ENCODE measurements around the gene FBP2.
"Not testable (repeated sequence)": the region's sequence is repeated elsewhere in the genome, so short reads cannot be mapped to it uniquely, and the experiment has no call there.

Gene FBP2

GRCh38 chr9:94603259-94604160, 9.9 kb upstream of the FBP2 start:
- DNase-seq = peak; percentile 64

- no peak for DNase-seq
Measured at GRCh38 chr9:94602666-94603065, 9.0 kb upstream of the FBP2 start.

- no peak for DNase-seq
Measured at GRCh38 chr9:94600715-94601114, 7.1 kb upstream of the FBP2 start.

GRCh38 chr9:94600258-94600657, 6.6 kb upstream of the FBP2 start:
- DNase-seq = no peak

DNA sequence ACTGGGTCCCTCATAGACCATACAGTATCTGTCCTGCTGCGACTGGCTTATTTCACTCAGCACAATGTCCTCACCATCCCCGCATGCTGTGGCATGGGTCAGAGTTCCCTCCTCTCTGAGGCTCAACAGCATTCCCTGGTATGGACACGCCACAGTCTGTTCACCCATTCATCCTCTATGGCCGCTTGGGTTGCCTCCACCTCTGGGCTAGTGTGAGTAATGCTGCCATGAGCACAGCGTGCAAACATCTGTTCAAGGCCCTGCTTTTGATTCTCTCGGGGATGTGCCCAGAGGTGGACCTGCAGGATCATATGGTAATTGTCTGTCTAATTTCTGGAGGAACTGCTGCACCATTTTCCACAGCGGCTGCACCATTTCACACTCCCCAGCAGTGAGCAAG, 5.5 kb upstream of the FBP2 start:
- DNase-seq = no peak

DNA sequence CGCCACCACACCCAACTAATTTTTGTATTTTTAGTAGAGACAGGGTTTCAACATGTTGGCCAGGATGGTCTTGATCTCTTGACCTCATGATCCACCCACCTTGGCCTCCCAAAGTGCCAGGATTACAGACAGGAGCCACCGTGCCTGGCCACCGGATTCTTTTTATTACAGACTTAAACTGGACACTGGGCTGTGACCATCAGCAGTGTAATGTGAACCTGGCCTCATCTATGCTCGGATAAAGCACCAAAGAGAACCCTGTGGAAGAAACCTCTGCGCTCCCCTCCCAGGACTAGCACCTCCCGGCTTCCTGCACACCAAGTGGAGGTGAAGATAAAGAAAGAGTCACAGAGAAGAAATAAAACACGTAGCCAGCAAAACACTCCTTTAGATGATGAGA, 941 bp downstream of the FBP2 start:
- not testable (repeated sequence) for DNase-seq

- DNase-seq = no peak
Measured at GRCh38 chr9:94591876-94592275, 1.7 kb downstream of the FBP2 start.

GRCh38 chr9:94591046-94591545, 2.5 kb downstream of the FBP2 start:
- not testable (repeated sequence) for DNase-seq

- no peak for DNase-seq
Measured at GRCh38 chr9:94588681-94589080, 4.9 kb downstream of the FBP2 start.

DNA sequence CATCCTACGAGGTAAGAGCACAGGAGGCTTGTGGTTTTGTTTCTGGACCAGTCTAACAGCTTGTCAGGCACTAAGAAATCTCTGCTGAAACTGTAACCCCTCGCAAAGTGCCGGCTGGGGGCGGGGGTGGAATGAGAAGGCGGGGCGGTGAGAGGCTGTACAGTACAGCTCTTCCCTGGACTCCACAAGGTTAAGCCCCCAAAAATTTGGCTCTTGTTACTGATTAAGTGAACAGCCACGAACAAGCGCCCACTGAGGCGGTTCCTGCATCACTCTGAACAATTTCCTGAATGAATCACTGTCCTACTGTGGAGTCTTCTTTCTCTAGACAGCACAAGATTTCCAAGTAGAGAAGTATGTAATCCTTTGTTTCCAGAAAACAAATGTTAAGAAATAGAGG, 6.8 kb downstream of the FBP2 start:
- DNase-seq = no peak

DNA sequence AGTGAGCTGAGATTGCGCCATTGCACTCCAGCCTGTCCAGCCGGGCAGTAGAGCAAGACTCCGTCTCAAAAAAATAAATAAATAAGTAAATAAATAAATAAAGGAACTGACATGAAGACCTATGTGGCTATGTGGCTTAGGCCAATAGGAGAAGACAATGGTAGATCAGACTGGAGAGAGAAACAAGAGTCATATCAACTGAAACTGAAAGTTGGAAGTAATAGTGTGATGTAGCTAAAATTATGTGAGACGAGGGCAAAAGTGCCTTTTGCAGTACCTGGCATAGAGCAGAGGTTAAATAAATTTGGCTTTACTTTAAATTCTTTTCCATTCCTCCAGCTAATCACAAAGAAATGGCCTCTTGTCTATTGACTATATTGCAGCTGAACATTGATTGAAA, 7.3 kb downstream of the FBP2 start:
- no peak for DNase-seq

- no peak for DNase-seq
Measured at GRCh38 chr9:94584555-94584954, 9.1 kb downstream of the FBP2 start.

DNA sequence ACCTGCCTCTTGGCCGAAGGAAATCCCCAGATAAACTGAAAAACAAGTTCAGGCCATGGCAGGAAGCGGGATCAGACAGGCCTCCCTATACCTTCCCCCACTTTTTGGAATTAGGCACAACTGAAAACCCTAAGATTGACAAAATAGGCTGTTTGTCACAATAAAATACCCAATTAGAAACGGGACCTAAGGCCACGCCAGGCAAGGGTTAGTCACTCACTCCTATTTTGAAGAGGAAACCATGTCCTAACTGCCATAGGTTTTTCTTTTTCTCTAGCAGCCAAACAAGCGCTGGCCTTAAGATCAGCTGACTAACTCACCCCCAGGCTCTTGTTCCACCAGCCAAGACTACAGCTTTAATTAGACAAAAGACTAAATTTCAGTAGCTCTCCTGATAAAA, 11.9 kb downstream of the FBP2 start:
- DNase-seq = no peak

DNA sequence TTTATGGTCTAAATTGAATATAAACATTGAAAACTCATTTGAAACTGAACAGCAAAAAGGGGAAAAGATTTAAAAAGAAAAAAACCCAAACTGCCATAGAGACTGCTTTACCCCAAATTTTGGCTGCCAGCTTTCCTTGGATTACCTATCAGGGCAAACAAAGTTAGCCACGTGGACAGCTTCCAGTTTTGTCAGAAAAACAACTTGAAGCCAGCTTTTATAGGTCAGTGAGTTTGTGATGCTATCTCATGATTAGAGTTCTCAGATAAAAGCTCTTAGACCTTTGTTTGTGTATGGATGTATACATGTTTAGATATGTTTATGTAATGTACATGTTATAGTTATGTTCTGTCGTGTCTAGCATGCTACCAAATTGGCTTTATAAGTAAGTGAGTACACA, 16.1 kb downstream of the FBP2 start:
- DNase-seq = no peak

DNA sequence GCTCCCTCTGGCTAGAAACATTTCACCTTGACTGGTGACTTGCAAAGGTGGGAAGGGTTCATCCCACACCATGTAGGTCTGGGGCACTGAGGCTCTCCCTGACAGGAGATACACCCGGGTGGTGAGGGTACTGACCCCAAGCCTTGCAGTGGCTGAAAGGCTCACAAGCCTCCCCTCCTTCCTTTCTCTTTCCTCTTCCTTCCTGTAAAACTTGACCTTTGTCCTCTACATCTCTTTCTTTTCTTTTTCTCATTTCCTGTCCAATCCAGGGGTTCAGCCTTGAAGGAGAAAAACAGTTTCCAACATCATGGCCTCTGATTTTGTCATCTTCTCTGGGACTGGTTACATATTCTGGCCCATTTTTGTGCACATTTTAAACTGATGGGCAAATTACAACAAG, 16.6 kb downstream of the FBP2 start:
- no peak for DNase-seq

- no peak for DNase-seq
Measured at GRCh38 chr9:94576131-94576530, 17.5 kb downstream of the FBP2 start.

- no peak for DNase-seq
Measured at GRCh38 chr9:94568972-94569712, 24.5 kb downstream of the FBP2 start.

GRCh38 chr9:94568250-94568889, 25.3 kb downstream of the FBP2 start:
- no peak for DNase-seq

- DNase-seq = no peak
Measured at GRCh38 chr9:94567271-94567670, 26.4 kb downstream of the FBP2 start.

GRCh38 chr9:94566550-94566949, 27.1 kb downstream of the FBP2 start:
- no peak for DNase-seq

GRCh38 chr9:94564279-94564678, 29.3 kb downstream of the FBP2 start:
- DNase-seq = not testable (repeated sequence)

DNA sequence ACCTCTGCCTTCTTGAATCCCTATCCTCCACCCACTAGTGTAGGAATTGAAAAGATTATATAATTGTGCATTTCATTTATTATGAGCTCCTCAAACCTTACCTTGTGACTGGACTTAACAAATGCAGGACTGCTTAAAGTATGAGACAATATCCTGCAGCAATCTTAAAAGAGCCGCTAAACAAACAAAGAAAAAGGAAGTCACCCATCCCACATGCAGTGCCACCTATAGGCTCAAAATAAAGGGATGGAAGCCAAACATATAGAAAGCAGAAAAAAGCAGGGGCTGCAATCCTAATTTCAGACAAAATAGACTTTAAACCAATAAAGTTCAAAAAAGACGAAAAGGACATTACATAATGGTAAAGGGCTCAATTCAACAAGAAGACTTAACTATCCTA, 30.1 kb downstream of the FBP2 start:
- no peak for DNase-seq

GRCh38 chr9:94560237-94560636, 33.4 kb downstream of the FBP2 start:
- DNase-seq = no peak

DNA sequence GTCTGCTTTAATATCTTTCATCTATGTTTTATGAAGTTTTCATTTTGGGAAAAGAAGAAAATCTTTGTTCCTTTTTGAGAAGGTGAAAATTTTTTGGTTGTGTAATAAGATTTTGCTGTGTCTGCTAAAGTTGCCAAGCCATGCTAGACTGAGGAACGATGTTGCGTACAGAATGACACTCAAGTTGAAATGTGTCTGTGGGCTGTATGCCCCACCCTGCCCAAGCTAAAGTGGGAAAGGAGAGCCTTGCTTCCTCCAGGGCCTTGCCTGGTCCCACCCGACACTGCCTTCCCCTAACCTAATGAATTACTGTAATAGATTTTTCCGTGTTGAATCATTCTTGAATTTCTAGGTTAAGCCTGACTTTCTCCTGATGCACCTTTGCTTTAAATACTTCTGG, 36.2 kb downstream of the FBP2 start:
- no peak for DNase-seq

All from NCI-H82 (cell line).